ENCODE measurements around the gene LIMK2.

DNA sequence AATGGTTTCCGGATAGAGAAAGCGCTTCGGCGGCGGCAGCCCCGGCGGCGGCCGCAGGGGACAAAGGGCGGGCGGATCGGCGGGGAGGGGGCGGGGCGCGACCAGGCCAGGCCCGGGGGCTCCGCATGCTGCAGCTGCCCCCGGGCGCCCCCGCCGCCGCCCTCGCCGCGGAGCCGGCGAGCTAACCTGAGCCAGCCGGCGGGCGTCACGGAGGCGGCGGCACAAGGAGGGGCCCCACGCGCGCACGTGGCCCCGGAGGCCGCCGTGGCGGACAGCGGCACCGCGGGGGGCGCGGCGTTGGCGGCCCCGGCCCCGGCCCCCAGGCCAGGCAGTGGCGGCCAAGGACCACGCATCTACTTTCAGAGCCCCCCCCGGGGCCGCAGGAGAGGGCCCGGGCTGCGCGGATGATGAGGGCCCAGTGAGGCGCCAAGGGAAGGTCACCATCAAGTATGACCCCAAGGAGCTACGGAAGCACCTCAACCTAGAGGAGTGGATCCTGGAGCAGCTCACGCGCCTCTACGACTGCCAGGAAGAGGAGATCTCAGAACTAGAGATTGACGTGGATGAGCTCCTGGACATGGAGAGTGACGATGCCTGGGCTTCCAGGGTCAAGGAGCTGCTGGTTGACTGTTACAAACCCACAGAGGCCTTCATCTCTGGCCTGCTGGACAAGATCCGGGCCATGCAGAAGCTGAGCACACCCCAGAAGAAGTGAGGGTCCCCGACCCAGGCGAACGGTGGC, 64.5 kb downstream of the LIMK2 start:
- TF ChIP-seq, protein P1, sequence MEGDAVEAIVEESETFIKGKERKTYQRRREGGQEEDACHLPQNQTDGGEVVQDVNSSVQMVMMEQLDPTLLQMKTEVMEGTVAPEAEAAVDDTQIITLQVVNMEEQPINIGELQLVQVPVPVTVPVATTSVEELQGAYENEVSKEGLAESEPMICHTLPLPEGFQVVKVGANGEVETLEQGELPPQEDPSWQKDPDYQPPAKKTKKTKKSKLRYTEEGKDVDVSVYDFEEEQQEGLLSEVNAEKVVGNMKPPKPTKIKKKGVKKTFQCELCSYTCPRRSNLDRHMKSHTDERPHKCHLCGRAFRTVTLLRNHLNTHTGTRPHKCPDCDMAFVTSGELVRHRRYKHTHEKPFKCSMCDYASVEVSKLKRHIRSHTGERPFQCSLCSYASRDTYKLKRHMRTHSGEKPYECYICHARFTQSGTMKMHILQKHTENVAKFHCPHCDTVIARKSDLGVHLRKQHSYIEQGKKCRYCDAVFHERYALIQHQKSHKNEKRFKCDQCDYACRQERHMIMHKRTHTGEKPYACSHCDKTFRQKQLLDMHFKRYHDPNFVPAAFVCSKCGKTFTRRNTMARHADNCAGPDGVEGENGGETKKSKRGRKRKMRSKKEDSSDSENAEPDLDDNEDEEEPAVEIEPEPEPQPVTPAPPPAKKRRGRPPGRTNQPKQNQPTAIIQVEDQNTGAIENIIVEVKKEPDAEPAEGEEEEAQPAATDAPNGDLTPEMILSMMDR (conservative IDR thresholded peaks at IDR 0.05; ENCODE audit: low read depth, low read length) = no peak
- no peak for TF ChIP-seq EZH2 (IDR thresholded peaks at IDR 0.05; ENCODE audit: low read length, unreplicated experiment)

Measured in PC-3 (cell line).